Renal cortex interstitium (tissue), 11 donors: ENCODE results near the gene PLET1. TPM values are rescaled to one million over a fixed set of nuclear protein-coding genes. Genes with fewer than 3 reads are reported as not detected.

ENCODE experiments used
- DNase-seq, 11 donors: peaks; one replicate each; pipeline ENCODE4 v3.0.0-alpha.2; 2013; ENCODE audit warnings: low read depth in 9 of 11, low spot score in 4 of 11; ENCODE audit errors: extremely low read depth in 1 of 11
- polyA plus RNA-seq, 3 donors: library from polyadenylated mRNA; unstranded; fragments of 120-200 nt; gene quantifications; one replicate each; pipeline ENCODE4 v1.2.1, GENCODE V29; 2013; ENCODE audit not compliant: insufficient read length in 3 of 3

Gene PLET1
- polyA plus RNA-seq, 3 donors, result 0.20 TPM; not detected in 2

DNA sequence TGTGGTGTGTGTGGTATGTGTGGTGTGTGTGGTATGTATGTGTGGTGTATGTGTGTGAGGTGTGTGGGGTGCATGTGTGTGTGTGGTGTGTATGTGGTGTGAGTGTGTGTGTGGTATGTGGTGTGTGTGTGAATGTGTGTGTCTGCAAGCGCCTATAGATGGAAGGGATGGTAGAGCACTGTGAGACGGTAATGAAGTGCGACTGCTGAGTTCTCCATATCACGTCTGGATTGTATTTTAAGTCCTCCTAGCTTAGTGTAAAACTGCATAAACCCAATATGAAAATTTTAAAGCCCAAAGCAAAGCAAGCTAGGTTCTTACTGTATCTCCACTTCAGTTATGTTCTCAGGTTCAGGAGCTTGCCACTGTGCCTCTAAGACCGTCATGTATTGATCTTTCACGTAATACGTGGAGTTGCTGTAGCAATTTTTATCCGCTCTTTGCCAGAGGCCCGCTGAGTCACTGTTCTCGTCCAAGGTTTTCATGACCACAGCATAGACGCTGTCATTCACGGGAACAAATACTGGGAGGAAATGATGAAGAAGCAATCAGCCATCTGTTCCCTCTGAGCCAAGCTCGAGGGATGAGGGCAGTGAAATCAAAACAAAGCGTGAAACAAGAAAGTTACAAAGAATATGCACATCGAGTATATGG, 5.5 kb downstream of the PLET1 start:
- no peak for DNase-seq

DNA sequence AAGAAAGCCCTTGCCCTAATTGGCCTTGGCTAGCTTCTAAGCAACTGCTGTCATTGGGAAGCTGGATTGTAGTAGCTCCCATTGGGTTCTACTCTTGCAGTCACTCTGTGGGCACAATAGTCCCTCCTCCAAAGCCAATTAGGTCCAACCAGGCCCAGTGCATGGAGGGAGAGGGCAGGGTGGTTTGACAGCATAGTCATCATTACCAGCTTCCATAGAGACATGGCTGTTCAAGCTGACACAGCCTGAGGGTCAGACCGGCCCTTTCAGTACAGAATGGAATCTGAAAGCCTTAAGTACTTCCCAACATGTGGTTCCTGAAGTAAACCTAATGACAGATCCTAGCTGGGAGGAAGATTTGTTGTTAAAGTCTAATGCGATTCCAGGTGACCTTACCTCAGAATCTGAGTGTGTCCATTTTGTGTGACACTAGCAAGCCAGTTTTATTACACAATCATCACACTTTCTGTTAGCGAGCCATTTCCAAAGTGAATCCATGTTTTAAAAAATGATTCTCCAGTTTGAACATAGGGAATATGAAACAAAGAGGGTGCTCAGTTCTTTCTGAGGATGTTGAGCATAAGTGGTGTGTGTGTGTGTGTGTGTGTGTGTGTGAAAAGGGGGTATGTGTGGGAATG, 6.9 kb downstream of the PLET1 start:
- DNase-seq, result no peak

DNA sequence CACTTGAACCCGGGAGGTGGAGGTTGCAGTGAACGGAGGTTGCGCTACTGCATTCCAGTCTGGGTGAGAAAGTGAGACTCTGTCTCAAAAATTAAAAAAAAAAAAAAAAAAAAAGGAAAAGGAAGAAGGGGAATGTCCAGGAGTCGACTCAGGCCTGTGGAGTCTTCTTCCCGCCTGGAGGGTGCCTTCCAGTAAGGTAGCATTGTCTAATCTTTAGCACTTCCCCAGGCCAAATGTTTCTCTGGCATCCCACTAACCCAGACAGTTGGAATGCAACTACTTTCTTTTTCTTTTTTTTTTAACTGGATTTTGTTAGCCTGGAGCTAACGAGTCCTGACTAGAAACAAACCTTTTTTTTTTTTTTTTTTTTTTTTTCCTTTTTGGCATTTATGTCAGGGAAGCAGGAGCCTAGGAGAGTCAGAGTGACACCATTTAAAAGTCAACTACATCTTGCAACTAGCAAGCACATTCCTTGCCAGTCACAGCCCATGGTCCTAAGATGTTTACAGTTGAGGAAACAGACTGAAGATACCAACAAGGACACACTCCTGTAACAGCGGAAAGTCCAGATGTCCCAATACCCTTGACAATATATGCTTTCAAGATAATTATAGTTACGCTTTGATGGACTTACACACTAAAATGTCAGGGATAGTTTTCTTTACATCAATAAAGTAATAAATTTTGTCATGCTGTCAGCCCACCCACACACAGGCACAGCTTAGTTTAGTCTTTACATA, 10.6 kb downstream of the PLET1 start:
- peak in 3 of 11 donors; percentile 9 to 26 (median 18) for DNase-seq

DNA sequence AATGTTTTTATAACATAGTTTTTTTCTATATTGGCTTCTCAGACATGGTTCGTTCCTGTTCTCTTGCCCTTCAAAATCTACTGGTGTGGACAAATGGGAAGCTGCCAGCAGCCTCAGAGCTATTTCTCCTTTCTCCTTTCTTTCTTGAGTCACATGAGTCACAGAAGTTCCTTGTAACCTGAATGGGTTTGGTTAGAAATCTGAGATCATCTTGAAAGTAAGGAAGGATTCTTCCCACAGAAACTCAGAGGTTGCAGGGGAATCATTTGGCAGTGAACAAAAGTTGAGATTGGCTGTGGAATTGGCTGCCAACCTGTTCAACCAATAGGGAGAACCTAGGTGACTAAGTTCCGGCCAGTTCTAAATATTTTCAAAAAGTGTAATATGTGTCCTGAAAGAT, 12.5 kb downstream of the PLET1 start:
- no peak for DNase-seq

DNA sequence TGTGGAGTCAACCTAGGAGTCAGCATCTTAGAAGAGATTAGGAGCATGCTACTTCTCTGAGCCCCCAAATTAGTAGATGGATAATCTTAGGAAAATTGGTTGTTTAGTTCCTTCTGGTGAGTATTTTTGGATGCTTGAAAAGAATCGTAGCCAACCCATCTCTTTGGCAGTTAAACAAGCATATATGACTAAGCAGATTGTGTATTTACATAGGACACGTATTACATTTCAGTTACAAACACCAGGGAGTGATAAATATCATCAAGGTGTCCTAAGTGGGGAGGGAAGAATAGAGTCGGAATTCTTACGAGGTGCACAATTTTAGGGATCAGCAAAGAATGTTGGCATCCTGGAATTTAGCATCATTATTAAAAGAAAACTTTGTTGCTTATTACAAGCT, 13.5 kb downstream of the PLET1 start:
- DNase-seq, result no peak

DNA sequence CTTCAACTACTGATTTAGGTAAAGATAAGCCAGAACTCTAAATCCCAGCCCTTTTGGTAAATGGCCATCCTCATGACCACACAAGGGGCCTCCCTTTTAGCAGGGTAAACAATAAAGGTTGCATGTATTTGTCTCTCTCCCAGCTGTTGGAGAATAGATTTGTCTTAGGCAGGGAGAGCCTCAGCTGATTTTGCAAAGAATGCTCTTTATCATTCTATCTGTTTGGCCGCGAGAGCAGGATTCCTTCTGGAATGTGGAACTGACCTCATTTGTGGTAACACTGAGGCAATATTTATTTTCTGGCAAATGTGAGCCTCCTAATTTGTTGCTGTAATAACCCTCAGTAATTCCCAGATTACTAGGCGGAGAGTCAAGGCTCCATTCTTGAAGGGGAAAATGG, 19.2 kb downstream of the PLET1 start:
- no peak for DNase-seq

DNA sequence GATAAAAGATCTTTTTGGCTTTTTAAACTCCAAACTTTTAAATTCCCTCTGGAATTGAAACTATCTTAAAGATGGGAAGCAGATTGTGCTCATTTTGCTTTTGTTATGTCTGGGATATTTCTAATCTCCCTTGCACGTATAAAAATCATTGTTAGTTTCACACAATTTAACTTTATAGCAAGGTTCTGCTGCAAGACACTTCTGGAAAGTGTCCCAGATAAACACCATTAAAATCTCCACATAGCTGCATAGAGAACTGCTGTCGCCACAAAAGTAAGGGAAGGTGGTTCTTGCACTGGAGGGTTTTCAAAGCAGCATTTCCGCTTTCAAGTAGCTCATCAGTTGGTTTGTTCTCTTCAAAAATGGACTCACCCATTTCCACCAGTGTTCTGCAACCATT, 22.6 kb downstream of the PLET1 start:
- DNase-seq, result peak in 2 of 11 donors; percentile 26 to 34

DNA sequence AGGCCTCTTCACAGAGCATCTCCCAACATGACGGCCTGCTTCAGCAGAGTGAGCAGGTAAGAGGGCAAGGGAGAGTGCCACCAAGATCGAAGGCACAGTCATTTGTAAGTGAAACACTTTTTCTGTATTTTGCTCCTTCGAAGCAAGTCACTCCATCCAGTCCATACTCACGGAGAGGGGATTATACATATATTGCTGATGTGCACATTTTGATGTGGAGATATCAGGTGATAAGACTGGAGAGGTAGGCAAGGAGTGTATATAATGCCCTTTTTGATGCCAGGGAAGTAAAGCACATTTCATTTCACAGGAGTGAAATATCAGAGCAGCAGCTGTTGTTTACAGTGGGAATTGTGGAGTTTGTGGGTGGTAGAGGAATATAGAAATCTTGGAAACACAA, 23.2 kb downstream of the PLET1 start:
- DNase-seq, result no peak

DNA sequence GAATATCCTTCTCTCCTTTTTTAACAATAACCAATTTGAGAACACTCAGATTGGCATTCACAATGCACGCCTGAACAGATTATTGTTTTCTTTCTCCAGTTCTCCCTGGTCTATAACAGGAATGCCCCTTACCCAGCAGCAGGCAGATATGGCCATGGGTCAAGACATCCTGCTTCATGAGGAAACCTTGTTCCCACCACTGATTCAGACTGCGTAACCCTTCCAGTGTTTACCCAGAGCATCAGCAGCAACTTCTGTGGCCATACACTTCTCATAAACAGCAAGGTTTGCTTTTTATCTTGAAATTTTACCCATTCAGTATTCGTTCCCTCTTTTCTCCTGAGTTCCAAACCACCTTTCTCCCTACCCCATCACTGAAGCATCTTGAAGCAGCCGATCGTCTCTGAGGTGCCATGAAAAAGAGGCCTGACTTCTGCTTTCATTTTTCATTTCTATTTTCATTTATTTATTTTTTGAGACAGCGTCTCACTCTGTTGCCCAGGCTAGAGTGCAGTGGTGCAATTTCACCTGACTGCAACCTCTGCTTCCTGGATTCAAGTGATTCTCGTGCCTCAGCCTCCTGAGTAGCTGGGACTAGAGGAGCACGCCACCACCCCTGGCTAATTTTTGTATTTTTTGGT, 24.8 kb downstream of the PLET1 start:
- DNase-seq, result no peak

DNA sequence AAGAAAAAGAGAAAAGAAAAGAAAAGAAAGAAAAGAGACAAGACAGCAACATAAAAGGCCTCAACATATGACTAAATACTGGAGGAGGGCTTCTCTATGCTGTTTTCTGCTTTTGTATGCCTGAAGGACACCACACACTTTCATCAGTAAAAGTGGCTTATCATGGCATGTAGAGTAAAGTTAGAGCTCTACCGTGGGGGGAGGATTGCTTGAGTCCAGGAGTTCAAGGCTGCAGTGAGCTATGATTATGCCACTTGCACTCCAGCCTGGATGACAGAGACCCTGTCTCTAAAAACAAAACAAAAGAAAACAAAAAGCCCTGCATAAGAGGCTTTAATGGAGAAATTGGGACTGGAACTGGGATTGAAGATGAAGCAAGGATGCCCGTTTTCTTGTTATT, 28.7 kb downstream of the PLET1 start:
- no peak for DNase-seq

DNA sequence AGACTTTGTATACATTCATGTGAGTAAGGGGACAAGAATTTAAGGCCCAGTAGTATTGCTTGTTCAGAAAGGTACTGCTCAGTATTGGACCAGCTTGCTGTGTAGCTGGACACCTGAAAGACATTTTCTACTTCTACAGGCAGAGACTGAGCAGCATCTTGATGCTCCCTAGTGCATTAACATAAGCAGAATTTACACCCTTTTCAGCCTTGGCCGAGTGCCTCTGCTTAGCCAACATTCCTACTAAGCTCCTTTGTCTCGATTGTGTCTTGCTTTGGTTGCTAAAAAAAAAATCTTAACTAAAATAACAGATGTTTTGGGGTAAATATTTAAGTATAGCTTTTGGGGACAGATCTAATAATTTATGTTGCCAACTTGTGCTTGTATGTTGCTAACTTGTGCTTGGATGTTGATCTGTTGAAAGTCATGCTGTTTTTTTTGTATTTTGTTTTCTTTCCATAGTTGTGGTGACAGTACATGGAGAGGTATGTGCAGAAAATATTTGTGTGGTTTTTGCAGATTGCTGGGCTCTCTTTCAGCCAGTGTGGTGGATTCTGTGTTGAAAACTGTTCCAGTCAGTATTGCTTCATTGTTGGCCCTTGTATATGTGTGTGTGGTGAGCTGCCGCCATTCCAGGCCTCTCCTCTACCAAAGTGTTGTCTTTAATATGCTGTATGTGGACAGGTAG, 30.8 kb downstream of the PLET1 start:
- DNase-seq, result no peak

DNA sequence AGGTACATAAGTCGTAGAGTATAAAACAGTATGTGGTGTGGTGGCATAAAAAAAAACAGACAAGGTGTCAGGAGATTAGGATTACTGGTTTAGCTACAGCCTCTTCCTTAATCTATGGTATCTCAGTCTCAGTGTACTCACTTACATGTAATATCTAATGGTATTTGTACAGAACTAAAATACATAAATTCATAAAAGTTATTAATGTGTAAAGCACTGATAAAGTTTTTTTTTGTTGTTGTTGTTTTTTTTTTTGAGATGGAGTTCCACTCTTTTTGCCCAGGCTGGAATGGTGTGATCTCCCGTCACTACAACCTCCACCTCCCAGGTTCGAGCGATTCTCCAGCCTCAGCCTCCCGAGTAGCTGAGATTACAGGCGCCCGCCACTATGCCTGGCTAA, 31.5 kb downstream of the PLET1 start:
- no peak for DNase-seq

DNA sequence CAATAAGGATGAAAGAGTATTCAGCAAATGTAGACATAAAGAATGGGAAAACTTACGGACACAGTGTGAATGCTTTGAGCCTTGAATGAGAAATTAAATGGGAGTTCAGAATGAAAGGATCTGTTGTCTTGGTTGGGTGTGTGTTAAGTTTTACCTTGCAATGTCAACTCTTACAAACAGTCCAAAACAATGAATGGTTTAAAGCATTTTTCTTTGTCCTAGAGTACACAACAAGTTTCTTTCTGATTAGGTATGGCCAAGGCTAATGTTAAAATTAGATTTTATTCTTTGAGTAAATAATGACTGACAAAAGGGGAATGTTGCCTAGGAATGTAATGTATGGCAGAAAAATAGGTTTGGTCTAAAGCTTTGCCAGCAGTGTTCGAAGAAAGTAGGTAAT, 32.0 kb downstream of the PLET1 start:
- DNase-seq, result no peak

DNA sequence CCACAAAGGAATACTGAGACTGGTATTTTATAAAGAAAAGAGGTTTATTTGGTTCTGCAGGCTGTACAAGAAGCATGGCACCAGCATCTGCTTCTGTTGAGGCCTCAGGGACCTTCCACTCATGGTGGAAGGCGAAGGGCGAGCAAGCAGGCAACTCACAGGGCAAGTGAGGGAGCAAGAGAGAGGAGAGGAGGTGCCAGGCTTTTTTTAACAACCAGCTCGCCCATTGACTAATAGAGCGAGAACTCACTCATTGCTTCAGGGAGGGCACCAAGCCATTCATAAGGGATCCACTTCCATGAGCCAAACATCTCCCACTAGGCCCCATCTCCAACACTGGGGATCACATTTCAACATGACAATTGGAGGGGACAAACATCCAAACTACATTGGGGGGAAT, 33.2 kb downstream of the PLET1 start:
- no peak for DNase-seq

DNA sequence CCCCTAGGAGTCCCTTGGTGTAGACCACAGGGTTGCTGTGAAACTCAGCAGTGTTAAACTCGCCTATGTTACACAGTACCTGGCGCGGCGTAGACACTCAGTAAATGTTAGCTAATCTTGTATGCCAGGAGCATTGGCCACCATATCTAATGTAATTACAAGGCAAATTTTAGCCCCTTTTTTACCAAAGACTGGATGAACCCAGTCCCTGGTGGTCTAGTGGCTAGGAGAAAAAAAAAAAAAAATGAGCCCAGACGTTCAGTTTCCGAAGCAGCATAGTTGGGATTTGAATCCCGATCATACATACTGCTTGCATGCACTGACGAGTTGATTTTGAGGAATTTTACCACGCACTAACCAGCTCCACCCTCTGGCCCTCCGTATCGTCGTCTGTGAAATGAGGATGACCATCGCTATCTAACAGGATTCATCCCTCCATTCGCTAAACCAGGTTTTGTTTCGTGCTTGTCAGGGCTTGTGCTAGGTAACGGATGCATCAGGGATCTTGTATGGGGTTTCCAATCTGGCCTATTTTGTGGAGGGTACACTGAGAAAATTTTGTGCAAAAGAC, 33.7 kb downstream of the PLET1 start:
- peak in 2 of 11 donors; percentile 17 to 19 for DNase-seq

DNA sequence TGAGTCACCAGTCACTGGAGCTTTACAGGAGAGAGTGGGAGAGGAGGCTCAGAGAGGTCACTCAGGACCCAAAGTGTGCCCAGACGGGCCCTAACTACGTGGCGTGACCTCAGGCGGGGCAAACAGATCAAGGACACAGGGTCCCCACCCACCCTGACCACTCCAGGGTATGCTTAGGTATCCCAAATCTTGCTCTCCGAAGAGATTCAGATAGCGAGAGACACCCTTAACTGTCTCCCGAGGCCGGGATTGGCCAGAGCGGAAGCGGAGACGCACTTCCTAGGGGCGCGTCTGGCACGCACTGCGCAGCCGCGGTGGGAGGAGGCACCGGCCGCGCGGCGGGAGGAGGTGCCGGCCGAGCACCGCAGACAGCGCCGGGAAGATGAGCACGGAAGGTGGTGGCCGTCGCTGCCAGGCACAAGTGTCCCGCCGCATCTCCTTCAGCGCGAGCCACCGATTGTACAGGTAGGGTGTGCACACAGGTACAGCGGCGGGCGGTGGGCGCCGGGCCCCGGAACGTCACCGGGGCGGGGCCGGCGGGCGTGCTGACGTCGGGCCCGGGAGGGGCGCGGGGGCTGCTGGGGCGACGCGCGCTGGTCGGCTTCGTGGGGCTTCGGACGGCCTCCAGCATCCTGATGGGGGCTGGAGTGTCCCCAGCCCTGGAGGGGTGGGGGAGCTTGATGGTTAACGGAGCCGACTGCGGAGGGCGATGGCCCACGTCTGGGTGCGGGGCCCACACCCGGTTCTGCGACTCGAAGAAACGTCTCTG, 34.4 kb downstream of the PLET1 start, which contains the start of gene PTS:
PTS (plus strand) TSS at position 367 of the 769 bp plus-strand sequence; CDS start at position 383, 16 bp downstream.
- DNase-seq, result peak in 10 of 11 donors; percentile 76 to 87 (median 81)

DNA sequence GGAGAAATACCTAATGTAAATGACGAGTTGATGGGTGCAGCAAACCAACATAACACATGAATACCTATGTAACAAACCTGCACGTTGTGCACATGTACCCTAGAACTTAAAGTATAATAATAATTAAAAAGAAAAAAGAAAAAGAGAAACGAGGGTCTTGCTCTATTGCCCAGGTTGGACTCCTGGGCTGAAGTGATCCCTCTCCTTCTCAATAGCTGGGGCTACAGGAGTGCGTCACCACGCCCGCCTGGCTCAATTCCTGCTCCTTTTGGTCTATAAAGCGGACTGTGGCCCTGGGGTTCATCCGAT, 35.0 kb downstream of the PLET1 start:
- no peak for DNase-seq

DNA sequence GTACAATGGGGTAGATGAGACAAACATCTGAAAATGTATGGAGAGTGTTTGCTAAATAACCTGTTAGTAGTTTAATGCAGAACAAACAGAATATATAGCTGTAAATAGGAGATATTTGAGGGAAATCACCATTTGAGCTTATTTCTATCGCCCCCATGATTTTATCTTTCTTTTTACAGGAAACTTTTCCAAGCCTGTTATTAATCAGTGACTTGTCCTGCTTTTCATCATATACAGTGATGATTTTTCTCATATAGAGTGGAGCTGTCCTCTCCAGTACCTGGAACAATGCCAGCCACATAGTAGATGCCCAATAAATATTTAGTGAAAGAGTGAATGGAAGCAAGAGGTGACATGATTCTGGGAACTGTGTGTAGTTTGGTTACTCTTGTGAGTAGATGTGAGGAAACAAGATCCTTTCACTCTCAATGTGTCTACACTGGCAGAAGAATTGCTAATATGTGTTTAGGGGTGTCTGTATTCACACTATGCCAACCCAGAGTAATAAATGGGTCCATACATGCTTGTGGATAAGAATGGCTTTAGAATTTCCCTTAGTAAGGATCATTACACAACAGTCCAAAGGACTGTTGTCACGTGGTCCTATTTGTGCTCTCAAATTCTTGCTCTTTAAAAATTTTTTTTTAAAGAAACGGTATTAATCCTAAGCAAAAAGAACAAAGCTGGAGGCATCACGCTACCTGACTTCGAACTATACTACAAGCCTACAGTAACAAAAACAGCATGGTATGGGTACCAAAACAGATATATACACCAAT, 36.7 kb downstream of the PLET1 start:
- no peak for DNase-seq
